GM19025 (cell line): ENCODE measurements around the gene IMPA2.

Source experiments
- ATAC-seq: cut with Tn5 transposase; IDR thresholded peaks from one replicate; pipeline ENCODE4 v1.9.1; 2021; ENCODE audit warnings: mild to moderate bottlenecking, low read depth, moderate library complexity; ENCODE audit not compliant: unreplicated experiment

The IMPA2 gene

GRCh38 chr18:12005538-12006487 is 24.5 kb downstream of the IMPA2 start:
- peak; percentile 50 for ATAC-seq

- ATAC-seq, result no peak
Observed at GRCh38 chr18:12006488-12006840, 25.2 kb downstream of the IMPA2 start.

- no peak for ATAC-seq
Observed at GRCh38 chr18:12007063-12007462, 25.8 kb downstream of the IMPA2 start.

GRCh38 chr18:12008181-12008767 is 27.0 kb downstream of the IMPA2 start:
- ATAC-seq, result no peak

- ATAC-seq, result no peak
Observed at GRCh38 chr18:12008842-12009580, 27.7 kb downstream of the IMPA2 start.

- no peak for ATAC-seq
Observed at GRCh38 chr18:12009581-12010140, 28.4 kb downstream of the IMPA2 start.

- ATAC-seq, result no peak
Observed at GRCh38 chr18:12010187-12010802, 29.0 kb downstream of the IMPA2 start.

GRCh38 chr18:12011199-12011956 is 30.1 kb downstream of the IMPA2 start:
- ATAC-seq, result no peak

- no peak for ATAC-seq
Observed at GRCh38 chr18:12011957-12012549, 30.7 kb downstream of the IMPA2 start.

- no peak for ATAC-seq
Observed at GRCh38 chr18:12012697-12013096, 31.4 kb downstream of the IMPA2 start.

- ATAC-seq, result no peak
Observed at GRCh38 chr18:12013186-12013916, 32.0 kb downstream of the IMPA2 start.

- no peak for ATAC-seq
Observed at GRCh38 chr18:12014086-12014485, 32.8 kb downstream of the IMPA2 start.

GRCh38 chr18:12014521-12015415 is 33.5 kb downstream of the IMPA2 start:
- no peak for ATAC-seq

GRCh38 chr18:12015416-12016062 is 34.2 kb downstream of the IMPA2 start:
- no peak for ATAC-seq

- ATAC-seq, result no peak
Observed at GRCh38 chr18:12017081-12017480, 35.8 kb downstream of the IMPA2 start.

GRCh38 chr18:12018861-12019260 is 37.6 kb downstream of the IMPA2 start:
- ATAC-seq, result no peak

- ATAC-seq, result no peak
Observed at GRCh38 chr18:12021077-12021476, 39.8 kb downstream of the IMPA2 start.
